AG04450 (cell line): ENCODE data around the gene TANGO6. TPM values are rescaled to one million over a fixed set of nuclear protein-coding genes. Genes with fewer than 3 reads are reported as not detected.

ENCODE experiments used
- CTCF ChIA-PET: fragments of 300-600, 350-600 bp; formaldehyde crosslinking; extraction: SDS; loops from one replicate; lab custom pipeline; 2022; ENCODE audit warnings: antibody characterized with exemption, inconsistent platforms; lab: Charles Lee
- POLR2A ChIA-PET: fragments of 350-600 bp; formaldehyde crosslinking; extraction: SDS; loops from one replicate; lab custom pipeline; 2021; ENCODE audit warnings: antibody characterized with exemption, inconsistent platforms; lab: Yijun Ruan, JAX
- DNase-seq: peaks from one replicate; pipeline ENCODE4 v3.0.0-alpha.2; 2011; ENCODE audit warnings: low read depth, low spot score
- H3K27ac ChIP-seq: one replicate; pipeline ENCODE4 v1.5.1; 2012; ENCODE audit warnings: low read depth, low read length, control low read depth
- H3K27me3 ChIP-seq: one replicate; pipeline ENCODE4 v1.6.0; 2012; ENCODE audit warnings: low read length; ENCODE audit not compliant: control insufficient read depth, insufficient read depth
- H3K4me3 ChIP-seq: 2 replicates; pipeline ENCODE4 v1.5.1; 2011; ENCODE audit warnings: mild to moderate bottlenecking, low read depth, low read length, control low read depth
- H3K9me3 ChIP-seq: 2 replicates; pipeline ENCODE4 v1.5.1; 2012; ENCODE audit warnings: low read length; ENCODE audit not compliant: control insufficient read depth, insufficient read depth
- polyA plus RNA-seq: library from polyadenylated mRNA; depleted of rRNA; stranded (reverse); fragments of >200 nt; gene quantifications from 2 replicates; pipeline ENCODE4 v1.2.3, GENCODE V29; 2011
- TF ChIP-seq, protein P1 (sequence below): IDR thresholded peaks from 2 replicates; pipeline ENCODE4 v1.5.1; 2011; ENCODE audit warnings: low read depth, low read length, control low read depth, inconsistent platforms

Gene TANGO6
- polyA plus RNA-seq, 1 experiment: 11.6 TPM

DNA sequence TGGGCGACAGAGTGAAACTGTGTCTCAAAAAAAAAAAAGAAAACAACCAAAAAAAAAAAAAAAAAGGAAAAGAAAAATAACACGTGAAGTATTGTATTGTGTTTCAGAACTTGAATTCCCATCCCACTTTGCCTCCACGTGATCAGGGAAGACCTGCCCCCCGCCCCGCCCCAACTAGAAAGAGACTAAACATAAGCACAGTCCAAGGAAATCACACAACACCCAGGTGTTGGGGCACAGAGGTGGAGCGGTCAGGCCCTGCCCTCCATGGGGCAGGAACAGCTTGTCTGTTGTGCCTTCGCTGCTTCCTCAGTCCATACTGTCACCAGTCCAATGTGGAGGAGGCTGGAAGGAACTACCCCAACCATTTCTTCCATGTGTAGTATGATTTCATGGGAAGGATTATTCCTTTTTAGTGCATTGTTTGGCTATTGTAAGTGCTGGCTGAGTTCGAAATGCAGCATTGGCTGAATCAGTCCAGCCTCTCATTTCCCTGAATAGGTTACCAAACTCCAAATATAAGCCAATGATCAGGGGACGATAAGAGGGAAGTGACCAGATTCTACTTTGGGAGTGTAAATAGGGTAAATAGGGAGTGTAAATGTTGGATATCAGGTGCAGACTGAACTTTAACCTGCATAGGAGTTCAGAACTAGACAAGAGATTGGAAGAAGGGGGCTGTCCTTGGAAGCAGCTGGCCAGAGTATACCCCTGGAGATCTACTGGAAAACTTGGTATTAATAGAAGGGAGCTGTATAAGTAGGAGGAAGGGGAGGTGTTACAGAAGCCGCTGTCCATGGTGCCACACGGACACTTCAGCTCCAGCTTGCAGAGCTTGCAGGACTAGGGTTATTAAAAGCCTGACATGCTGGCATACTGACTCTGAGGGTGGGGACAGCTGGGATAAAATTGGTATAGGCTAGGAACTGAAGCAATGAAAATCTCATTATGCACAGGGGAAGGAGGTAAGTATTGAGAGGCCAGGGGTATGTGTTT, 50.7 kb downstream of the TANGO6 start:
- ChIA-PET CTCF (no interaction called here), POLR2A (no interaction called here)
- TF ChIP-seq, protein P1, sequence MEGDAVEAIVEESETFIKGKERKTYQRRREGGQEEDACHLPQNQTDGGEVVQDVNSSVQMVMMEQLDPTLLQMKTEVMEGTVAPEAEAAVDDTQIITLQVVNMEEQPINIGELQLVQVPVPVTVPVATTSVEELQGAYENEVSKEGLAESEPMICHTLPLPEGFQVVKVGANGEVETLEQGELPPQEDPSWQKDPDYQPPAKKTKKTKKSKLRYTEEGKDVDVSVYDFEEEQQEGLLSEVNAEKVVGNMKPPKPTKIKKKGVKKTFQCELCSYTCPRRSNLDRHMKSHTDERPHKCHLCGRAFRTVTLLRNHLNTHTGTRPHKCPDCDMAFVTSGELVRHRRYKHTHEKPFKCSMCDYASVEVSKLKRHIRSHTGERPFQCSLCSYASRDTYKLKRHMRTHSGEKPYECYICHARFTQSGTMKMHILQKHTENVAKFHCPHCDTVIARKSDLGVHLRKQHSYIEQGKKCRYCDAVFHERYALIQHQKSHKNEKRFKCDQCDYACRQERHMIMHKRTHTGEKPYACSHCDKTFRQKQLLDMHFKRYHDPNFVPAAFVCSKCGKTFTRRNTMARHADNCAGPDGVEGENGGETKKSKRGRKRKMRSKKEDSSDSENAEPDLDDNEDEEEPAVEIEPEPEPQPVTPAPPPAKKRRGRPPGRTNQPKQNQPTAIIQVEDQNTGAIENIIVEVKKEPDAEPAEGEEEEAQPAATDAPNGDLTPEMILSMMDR: no peak

DNA sequence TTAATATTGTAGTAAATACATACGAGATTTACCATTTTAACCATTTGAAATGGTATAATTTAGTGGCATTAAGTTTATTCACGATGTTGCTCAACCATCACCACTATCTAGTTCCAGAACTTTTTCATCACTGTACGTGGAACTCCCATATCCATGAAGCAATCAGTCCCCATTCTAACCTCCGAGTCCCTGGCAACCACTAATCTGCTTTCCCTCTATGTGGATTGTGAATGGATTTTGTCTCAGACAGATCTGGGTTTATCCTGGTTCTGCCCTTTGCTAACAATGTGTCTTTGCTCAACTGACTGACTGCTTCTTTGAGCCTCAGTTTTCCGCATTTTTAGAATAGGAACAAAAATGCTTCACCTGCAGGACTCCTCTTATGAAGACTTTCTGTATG, 51.4 kb downstream of the TANGO6 start:
- Histone ChIP-seq H3K27ac (no peak overlapping the region), H3K27me3 (no peaks in the 10 kb centered on the region), H3K9me3 (no peaks in the 10 kb centered on the region), H3K4me3 (no peak overlapping the region)
- ChIA-PET CTCF (no interaction called here), POLR2A (no interaction called here)
- TF ChIP-seq, protein P1: no peak
- DNase-seq: no peak

More for the DNA sequence above, 50.7 kb downstream of the TANGO6 start:
- H3K4me3 ChIP-seq: no peak overlapping the region
- no peak overlapping the region for H3K27ac ChIP-seq
- no peaks in the 10 kb centered on the region for H3K27me3 ChIP-seq
- DNase-seq: no peak
- no peaks in the 10 kb centered on the region for H3K9me3 ChIP-seq

DNA sequence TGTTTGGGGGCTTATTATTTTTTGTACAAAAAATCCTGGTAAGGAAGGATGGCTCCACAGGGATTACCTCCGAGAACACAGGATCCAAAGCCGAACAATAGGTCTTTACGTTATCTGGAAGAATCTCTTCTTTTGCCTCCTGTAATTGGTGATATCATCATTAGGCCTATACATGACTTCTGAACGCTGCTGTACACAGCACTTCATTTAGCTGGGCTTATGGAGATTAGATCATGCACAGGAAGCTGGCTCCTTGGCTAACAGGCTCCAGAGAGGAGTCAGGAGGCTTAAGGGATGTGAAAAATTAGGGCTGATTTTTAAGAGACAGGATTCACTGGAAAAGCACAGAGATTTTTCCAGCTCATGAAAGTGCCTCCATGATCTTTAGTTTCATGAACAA, 54.7 kb downstream of the TANGO6 start:
- POLR2A ChIA-PET: interaction anchor here (0.6 kb wide), 1 partner anchor 61 kb away, joined by 7 read pairs; no protein-coding TSS in a partner anchor
- H3K4me3 ChIP-seq: no peak overlapping the region
- TF ChIP-seq, protein P1: no peak
- CTCF ChIA-PET: interaction anchor here (0.9 to 3.9 kb wide), 2 partner anchors 51 to 226 kb away, joined by 3 to 26 read pairs; no protein-coding TSS in a partner anchor
- no peaks in the 10 kb centered on the region for H3K9me3 ChIP-seq
- no peaks in the 10 kb centered on the region for H3K27me3 ChIP-seq
- no peak overlapping the region for H3K27ac ChIP-seq
- no peak for DNase-seq

DNA sequence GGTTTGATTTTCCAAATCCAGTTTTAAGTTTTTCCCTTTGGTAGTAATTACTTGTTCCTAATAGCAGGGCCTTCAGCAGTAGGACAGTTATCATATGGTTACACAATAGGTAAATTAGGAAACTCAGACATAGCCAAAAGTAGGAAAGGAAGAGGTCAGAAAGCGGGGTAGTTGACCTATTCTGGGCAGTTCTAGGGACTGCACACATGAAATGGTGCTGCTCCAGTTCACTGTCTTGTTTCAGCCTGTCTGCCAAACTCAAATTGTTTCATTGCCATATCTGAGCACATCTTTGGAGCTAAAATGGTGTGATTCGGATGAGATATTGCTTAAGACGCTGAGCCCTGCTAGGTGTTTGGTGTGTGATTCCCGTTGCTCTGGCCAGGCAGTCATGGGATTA, 56.7 kb downstream of the TANGO6 start:
- POLR2A ChIA-PET: no interaction called here

More for the DNA sequence above, 56.7 kb downstream of the TANGO6 start:
- no peak overlapping the region for H3K27ac ChIP-seq
- no peak for DNase-seq
- TF ChIP-seq, protein P1: no peak
- CTCF ChIA-PET: interaction anchor here (3.9 kb wide), 1 partner anchor 224 kb away, joined by 26 read pairs; no protein-coding TSS in a partner anchor
- no peaks in the 10 kb centered on the region for H3K9me3 ChIP-seq
- H3K4me3 ChIP-seq: no peak overlapping the region
- no peaks in the 10 kb centered on the region for H3K27me3 ChIP-seq
